ENCODE results near the gene MPPE1. TPM values are rescaled to one million over a fixed set of nuclear protein-coding genes. Genes with fewer than 3 reads are reported as not detected.

Gene MPPE1
- total RNA-seq, 1 donor = 27.2 TPM

- no peak for DNase-seq (ENCODE audit: low read depth)
- H3K4me3 ChIP-seq (ENCODE audit: low read depth, low read length) = no peak overlapping the region
- TF ChIP-seq CTCF (IDR thresholded peaks at IDR 0.05; ENCODE audit: insufficient read depth, low read depth, low read length) = no peak
These were observed 68.6 kb downstream of the MPPE1 start for GRCh38 chr18:11839556-11839955.

- no peak overlapping the region for H3K4me3 ChIP-seq (ENCODE audit: low read depth, low read length)
- DNase-seq (ENCODE audit: low read depth) = no peak
- TF ChIP-seq CTCF (IDR thresholded peaks at IDR 0.05; ENCODE audit: insufficient read depth, low read depth, low read length) = no peak
These were observed 73.3 kb downstream of the MPPE1 start for GRCh38 chr18:11834772-11835171.

Other genes with a start within 250 kb of the MPPE1 start
- gene GNAL, start 219.1 kb downstream of the MPPE1 start, total RNA-seq = under 0.01 and 0.32 TPM in 2 replicates
- gene CHMP1B, start 56.9 kb downstream of the MPPE1 start, total RNA-seq = 38.7 and 40.6 TPM in 2 replicates
- 17.4 and 41.5 TPM in 2 replicates for gene IMPA2, start 73.2 kb upstream of the MPPE1 start, total RNA-seq
- gene ANKRD62, start 185.5 kb upstream of the MPPE1 start, total RNA-seq = not detected in 2 replicates